Measurements from ENCODE around the gene GP5. TPM values are rescaled to one million over a fixed set of nuclear protein-coding genes. Genes with fewer than 3 reads are reported as not detected.

The GP5 gene
- total and polyA plus RNA-seq, 2 of the 13 experiments (the other 11 are each of a cell fraction or from before 2014, with no cell fraction given): not detected

DNA sequence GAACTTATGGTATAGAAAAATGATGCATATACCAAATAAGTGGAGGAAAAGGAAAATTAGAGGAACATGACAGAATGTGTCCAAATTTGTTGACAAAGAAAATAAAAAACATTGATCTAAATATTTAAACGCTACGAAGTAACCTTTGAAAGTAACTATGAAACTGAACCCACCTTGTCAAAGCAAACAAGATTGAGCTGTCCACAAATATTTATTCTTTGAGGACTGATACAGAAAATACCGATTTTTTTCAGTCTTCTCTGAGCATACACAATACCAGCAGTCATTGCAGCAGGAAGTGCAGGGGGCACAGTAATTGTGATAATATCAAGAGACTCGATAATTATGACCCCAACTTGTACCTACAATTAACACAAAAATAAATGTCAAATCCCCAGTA, 47.7 kb upstream of the GP5 start (continued):
- TF ChIP-seq, protein P1, sequence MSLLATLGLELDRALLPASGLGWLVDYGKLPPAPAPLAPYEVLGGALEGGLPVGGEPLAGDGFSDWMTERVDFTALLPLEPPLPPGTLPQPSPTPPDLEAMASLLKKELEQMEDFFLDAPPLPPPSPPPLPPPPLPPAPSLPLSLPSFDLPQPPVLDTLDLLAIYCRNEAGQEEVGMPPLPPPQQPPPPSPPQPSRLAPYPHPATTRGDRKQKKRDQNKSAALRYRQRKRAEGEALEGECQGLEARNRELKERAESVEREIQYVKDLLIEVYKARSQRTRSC (CRISPR knock-in tag; IDR thresholded peaks at IDR 0.05; ENCODE audit: low read depth): no peak
- TF ChIP-seq, protein P2, sequence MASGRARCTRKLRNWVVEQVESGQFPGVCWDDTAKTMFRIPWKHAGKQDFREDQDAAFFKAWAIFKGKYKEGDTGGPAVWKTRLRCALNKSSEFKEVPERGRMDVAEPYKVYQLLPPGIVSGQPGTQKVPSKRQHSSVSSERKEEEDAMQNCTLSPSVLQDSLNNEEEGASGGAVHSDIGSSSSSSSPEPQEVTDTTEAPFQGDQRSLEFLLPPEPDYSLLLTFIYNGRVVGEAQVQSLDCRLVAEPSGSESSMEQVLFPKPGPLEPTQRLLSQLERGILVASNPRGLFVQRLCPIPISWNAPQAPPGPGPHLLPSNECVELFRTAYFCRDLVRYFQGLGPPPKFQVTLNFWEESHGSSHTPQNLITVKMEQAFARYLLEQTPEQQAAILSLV (CRISPR knock-in tag; IDR thresholded peaks at IDR 0.05; ENCODE audit: borderline replicate concordance): no peak
- TF ChIP-seq RAD51 (IDR thresholded peaks at IDR 0.05; ENCODE audit: borderline replicate concordance) (no peak), RARA (CRISPR knock-in tag; IDR thresholded peaks at IDR 0.05) (peak; percentile 62; the same call in 1 of the 2 replicates), NFKBIZ (CRISPR knock-in tag; IDR thresholded peaks at IDR 0.05) (no peak), MEF2D (CRISPR knock-in tag; IDR thresholded peaks at IDR 0.05) (no peak), SALL2 (CRISPR knock-in tag; IDR thresholded peaks at IDR 0.05) (no peak)
- TF ChIP-seq, protein P3, sequence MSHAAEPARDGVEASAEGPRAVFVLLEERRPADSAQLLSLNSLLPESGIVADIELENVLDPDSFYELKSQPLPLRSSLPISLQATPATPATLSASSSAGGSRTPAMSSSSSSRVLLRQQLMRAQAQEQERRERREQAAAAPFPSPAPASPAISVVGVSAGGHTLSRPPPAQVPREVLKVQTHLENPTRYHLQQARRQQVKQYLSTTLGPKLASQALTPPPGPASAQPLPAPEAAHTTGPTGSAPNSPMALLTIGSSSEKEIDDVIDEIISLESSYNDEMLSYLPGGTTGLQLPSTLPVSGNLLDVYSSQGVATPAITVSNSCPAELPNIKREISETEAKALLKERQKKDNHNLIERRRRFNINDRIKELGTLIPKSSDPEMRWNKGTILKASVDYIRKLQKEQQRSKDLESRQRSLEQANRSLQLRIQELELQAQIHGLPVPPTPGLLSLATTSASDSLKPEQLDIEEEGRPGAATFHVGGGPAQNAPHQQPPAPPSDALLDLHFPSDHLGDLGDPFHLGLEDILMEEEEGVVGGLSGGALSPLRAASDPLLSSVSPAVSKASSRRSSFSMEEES (CRISPR knock-in tag; IDR thresholded peaks at IDR 0.05): no peak
- TF ChIP-seq, protein P4, sequence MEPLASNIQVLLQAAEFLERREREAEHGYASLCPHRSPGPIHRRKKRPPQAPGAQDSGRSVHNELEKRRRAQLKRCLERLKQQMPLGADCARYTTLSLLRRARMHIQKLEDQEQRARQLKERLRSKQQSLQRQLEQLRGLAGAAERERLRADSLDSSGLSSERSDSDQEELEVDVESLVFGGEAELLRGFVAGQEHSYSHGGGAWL (CRISPR knock-in tag; IDR thresholded peaks at IDR 0.05): no peak
- TF ChIP-seq, protein P5, sequence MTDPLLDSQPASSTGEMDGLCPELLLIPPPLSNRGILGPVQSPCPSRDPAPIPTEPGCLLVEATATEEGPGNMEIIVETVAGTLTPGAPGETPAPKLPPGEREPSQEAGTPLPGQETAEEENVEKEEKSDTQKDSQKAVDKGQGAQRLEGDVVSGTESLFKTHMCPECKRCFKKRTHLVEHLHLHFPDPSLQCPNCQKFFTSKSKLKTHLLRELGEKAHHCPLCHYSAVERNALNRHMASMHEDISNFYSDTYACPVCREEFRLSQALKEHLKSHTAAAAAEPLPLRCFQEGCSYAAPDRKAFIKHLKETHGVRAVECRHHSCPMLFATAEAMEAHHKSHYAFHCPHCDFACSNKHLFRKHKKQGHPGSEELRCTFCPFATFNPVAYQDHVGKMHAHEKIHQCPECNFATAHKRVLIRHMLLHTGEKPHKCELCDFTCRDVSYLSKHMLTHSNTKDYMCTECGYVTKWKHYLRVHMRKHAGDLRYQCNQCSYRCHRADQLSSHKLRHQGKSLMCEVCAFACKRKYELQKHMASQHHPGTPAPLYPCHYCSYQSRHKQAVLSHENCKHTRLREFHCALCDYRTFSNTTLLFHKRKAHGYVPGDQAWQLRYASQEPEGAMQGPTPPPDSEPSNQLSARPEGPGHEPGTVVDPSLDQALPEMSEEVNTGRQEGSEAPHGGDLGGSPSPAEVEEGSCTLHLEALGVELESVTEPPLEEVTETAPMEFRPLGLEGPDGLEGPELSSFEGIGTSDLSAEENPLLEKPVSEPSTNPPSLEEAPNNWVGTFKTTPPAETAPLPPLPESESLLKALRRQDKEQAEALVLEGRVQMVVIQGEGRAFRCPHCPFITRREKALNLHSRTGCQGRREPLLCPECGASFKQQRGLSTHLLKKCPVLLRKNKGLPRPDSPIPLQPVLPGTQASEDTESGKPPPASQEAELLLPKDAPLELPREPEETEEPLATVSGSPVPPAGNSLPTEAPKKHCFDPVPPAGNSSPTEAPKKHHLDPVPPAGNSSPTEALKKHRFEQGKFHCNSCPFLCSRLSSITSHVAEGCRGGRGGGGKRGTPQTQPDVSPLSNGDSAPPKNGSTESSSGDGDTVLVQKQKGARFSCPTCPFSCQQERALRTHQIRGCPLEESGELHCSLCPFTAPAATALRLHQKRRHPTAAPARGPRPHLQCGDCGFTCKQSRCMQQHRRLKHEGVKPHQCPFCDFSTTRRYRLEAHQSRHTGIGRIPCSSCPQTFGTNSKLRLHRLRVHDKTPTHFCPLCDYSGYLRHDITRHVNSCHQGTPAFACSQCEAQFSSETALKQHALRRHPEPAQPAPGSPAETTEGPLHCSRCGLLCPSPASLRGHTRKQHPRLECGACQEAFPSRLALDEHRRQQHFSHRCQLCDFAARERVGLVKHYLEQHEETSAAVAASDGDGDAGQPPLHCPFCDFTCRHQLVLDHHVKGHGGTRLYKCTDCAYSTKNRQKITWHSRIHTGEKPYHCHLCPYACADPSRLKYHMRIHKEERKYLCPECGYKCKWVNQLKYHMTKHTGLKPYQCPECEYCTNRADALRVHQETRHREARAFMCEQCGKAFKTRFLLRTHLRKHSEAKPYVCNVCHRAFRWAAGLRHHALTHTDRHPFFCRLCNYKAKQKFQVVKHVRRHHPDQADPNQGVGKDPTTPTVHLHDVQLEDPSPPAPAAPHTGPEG (CRISPR knock-in tag; IDR thresholded peaks at IDR 0.05): no peak
- TF ChIP-seq, protein P6, sequence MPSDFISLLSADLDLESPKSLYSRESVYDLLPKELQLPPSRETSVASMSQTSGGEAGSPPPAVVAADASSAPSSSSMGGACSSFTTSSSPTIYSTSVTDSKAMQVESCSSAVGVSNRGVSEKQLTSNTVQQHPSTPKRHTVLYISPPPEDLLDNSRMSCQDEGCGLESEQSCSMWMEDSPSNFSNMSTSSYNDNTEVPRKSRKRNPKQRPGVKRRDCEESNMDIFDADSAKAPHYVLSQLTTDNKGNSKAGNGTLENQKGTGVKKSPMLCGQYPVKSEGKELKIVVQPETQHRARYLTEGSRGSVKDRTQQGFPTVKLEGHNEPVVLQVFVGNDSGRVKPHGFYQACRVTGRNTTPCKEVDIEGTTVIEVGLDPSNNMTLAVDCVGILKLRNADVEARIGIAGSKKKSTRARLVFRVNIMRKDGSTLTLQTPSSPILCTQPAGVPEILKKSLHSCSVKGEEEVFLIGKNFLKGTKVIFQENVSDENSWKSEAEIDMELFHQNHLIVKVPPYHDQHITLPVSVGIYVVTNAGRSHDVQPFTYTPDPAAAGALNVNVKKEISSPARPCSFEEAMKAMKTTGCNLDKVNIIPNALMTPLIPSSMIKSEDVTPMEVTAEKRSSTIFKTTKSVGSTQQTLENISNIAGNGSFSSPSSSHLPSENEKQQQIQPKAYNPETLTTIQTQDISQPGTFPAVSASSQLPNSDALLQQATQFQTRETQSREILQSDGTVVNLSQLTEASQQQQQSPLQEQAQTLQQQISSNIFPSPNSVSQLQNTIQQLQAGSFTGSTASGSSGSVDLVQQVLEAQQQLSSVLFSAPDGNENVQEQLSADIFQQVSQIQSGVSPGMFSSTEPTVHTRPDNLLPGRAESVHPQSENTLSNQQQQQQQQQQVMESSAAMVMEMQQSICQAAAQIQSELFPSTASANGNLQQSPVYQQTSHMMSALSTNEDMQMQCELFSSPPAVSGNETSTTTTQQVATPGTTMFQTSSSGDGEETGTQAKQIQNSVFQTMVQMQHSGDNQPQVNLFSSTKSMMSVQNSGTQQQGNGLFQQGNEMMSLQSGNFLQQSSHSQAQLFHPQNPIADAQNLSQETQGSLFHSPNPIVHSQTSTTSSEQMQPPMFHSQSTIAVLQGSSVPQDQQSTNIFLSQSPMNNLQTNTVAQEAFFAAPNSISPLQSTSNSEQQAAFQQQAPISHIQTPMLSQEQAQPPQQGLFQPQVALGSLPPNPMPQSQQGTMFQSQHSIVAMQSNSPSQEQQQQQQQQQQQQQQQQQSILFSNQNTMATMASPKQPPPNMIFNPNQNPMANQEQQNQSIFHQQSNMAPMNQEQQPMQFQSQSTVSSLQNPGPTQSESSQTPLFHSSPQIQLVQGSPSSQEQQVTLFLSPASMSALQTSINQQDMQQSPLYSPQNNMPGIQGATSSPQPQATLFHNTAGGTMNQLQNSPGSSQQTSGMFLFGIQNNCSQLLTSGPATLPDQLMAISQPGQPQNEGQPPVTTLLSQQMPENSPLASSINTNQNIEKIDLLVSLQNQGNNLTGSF (CRISPR knock-in tag; IDR thresholded peaks at IDR 0.05): no peak
- TF ChIP-seq, protein P7, sequence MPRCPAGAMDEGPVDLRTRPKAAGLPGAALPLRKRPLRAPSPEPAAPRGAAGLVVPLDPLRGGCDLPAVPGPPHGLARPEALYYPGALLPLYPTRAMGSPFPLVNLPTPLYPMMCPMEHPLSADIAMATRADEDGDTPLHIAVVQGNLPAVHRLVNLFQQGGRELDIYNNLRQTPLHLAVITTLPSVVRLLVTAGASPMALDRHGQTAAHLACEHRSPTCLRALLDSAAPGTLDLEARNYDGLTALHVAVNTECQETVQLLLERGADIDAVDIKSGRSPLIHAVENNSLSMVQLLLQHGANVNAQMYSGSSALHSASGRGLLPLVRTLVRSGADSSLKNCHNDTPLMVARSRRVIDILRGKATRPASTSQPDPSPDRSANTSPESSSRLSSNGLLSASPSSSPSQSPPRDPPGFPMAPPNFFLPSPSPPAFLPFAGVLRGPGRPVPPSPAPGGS (CRISPR knock-in tag; IDR thresholded peaks at IDR 0.05): no peak
